ENCODE data around the gene XPNPEP1. TPM values are rescaled to one million over a fixed set of nuclear protein-coding genes. Genes with fewer than 3 reads are reported as not detected.

Gene XPNPEP1
- total RNA-seq, 1 experiment from 2014 or later, result 71.3 TPM

GRCh38 chr10:109959259-109960145 lies 36.2 kb upstream of the XPNPEP1 start:
- Histone ChIP-seq H3K27me3 (ENCODE audit: insufficient read depth, low read length) (no peaks in the 10 kb centered on the region), H3K27ac (ENCODE audit: insufficient read length, low read depth, low read length) (no peak overlapping the region), H4K8ac (replicated peaks; ENCODE audit: insufficient read length, low read depth, low read length) (no peak overlapping the region), H3K79me1 (ENCODE audit: insufficient read depth, low read depth, low read length, poor library complexity, severe bottlenecking) (no peaks in the 10 kb centered on the region), H3K9me3 (ENCODE audit: control insufficient read depth, low read depth, low read length) (no peaks in the 10 kb centered on the region), H2AK5ac (ENCODE audit: insufficient read length, low read length) (no peak overlapping the region), H3K4me2 (ENCODE audit: insufficient read depth, insufficient read length, low read length) (no peak overlapping the region), H3K4me1 (ENCODE audit: insufficient read depth, low read length) (peaks cover 2% of the 10 kb centered on the region; the same call in 1 of the 2 replicates), H2BK120ac (ENCODE audit: low read depth, low read length, poor library complexity, severe bottlenecking) (no peak overlapping the region), H2BK20ac (ENCODE audit: low read depth, low read length, poor library complexity, severe bottlenecking) (no peak overlapping the region), H3K23me2 (ENCODE audit: insufficient read length, low read depth, low read length, poor library complexity, severe bottlenecking) (no peaks in the 10 kb centered on the region), H3K4ac (ENCODE audit: low read depth, low read length) (no peak overlapping the region), H3K79me2 (ENCODE audit: insufficient read depth, low read length) (no peaks in the 10 kb centered on the region), H2BK5ac (ENCODE audit: insufficient read length, low read length) (no peak overlapping the region), H3K14ac (ENCODE audit: insufficient read depth, low read length) (no peak overlapping the region), H2AFZ (ENCODE audit: low read length) (no peak overlapping the region), H3K18ac (ENCODE audit: insufficient read length, low read depth, low read length) (no peak overlapping the region), H3K56ac (ENCODE audit: insufficient read length, low read depth, low read length) (no peak overlapping the region), H4K91ac (ENCODE audit: insufficient read length, low read depth, low read length) (no peak overlapping the region), H3T11ph (ENCODE audit: low read length) (no peak overlapping the region), H4K5ac (ENCODE audit: insufficient read length, low read depth, low read length) (no peak overlapping the region), H2BK12ac (ENCODE audit: insufficient read length, low read depth, low read length) (no peak overlapping the region), H4K20me1 (ENCODE audit: control insufficient read depth, insufficient read depth, insufficient read length) (no peaks in the 10 kb centered on the region), H3K9ac (ENCODE audit: extremely low read depth, insufficient read length, low read length) (no peak overlapping the region), H3K23ac (ENCODE audit: insufficient read length, low read depth, low read length) (no peak overlapping the region), H2BK15ac (ENCODE audit: low read depth, low read length) (no peak overlapping the region)
- H3K36me3 Mint-ChIP-seq (ENCODE audit: insufficient read depth in 1 of 3, low read depth in 3 of 3), result no peaks in the 10 kb centered on the region; a peak in 1 of 7 replicates
- no peaks in the 10 kb centered on the region; a peak in 1 of 5 replicates for H3K9me3 Mint-ChIP-seq
- TF ChIP-seq, protein P1, sequence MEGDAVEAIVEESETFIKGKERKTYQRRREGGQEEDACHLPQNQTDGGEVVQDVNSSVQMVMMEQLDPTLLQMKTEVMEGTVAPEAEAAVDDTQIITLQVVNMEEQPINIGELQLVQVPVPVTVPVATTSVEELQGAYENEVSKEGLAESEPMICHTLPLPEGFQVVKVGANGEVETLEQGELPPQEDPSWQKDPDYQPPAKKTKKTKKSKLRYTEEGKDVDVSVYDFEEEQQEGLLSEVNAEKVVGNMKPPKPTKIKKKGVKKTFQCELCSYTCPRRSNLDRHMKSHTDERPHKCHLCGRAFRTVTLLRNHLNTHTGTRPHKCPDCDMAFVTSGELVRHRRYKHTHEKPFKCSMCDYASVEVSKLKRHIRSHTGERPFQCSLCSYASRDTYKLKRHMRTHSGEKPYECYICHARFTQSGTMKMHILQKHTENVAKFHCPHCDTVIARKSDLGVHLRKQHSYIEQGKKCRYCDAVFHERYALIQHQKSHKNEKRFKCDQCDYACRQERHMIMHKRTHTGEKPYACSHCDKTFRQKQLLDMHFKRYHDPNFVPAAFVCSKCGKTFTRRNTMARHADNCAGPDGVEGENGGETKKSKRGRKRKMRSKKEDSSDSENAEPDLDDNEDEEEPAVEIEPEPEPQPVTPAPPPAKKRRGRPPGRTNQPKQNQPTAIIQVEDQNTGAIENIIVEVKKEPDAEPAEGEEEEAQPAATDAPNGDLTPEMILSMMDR (conservative IDR thresholded peaks at IDR 0.05), result no peak
- H3K27me3 Mint-ChIP-seq (ENCODE audit: low read depth), result no peaks in the 10 kb centered on the region; the same call in 1 of the 2 replicates
- no peak for DNase-seq
- no peak overlapping the region for H3K4me3 Mint-ChIP-seq
- peaks cover 31 to 38% of the 10 kb centered on the region in 2 experiments for H3K4me1 Mint-ChIP-seq
- peak overlapping the region in 1 of 3 experiments; percentile 59; a peak in 2 of 7 replicates for H3K27ac Mint-ChIP-seq
- no CpG with 5 or more reads among the region's 8 CpGs for WGBS (ENCODE audit: extremely low coverage, insufficient read length, low lambda C conversion rate)

Data from H9 (cell line).